IPS-18c (cell line): ENCODE measurements around the gene PRSS27.
"Not testable (repeated sequence)": the region's sequence is repeated elsewhere in the genome, so short reads cannot be mapped to it uniquely, and the experiment has no call there.

Experiments
- H3K4me3 ChIP-seq: 2 replicates; pipeline ENCODE4 v1.7.0; 2013; ENCODE audit warnings: low read depth, mild to moderate bottlenecking, low read length, moderate library complexity; ENCODE audit not compliant: insufficient read depth
- H3K9me3 ChIP-seq: one replicate; pipeline ENCODE4 v1.6.1; 2013; ENCODE audit warnings: mild to moderate bottlenecking, low read length, moderate library complexity; ENCODE audit not compliant: control insufficient read depth, insufficient read depth

Gene PRSS27

DNA sequence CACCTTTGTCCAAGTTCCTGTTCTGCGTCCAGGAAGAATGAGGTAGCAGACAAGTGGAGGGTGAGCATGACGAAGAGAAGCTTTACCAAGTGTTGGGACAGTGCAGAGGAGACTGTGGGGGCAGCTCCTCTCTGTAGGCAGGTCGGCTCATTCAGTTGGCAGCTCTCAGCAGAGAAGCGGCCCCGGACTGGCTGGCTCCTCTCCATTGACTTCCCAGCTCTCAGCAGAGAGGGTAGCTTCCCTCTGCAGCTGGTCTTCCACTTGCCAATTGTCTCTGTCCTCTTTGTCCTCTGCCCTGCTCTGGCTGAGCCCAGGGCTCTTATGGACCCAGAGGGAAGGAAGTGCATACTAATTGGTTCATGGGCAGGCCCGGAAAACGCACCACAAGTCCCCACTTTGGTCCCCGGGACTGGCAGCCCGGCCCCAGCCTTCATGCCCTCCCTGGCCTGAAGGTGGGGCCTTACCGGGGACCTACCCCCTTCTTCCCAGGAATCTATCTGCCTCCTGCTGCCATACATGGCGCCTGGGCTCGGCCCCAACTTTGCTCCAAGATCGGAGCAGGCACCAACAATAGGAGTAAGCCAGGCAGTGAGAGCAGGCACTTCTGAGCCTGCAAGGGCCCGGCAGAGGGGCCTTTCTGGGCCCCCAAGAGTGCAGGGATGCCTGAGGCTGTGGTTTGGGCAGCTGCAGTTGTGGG is 27.6 kb downstream of the PRSS27 start:
- no peak overlapping the region for H3K4me3 ChIP-seq
- H3K9me3 ChIP-seq = no peaks in the 10 kb centered on the region

DNA sequence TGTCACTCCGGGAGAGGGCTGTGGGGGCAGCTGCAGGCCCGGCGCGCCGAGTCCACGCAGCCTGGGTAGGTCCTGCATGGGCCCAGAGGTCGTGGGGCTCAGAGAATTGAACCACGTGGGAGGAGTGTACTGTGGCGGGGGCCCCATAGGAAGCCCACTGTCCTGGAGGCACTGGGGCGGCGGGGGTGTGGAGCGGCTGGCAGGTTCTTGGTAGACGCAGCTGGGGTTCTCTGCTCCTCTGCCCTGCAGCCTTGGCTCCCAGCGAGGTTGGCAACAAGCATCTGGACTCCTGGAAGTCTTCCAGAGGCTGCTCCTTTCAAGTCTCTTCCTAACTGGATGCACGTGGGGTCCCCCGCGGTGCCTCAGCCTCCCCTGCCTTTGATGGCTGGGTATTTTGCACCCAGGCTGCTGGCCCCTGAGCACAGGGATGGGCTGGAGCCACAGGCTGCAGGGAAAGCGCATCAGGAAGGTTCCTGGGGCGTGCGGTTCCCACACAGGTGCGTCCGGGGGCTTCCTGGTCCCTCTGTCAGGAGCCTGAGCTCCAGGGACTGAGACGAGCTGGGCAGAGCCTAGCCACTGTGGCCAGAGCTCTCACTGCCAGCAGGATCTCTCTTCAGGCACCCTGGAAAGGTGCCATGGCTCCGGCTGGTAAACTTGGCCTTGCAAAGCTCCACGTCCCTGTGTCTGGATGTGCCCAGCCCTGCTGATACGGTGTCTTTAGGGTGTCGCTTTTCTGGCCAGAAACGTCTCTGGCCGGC is 28.4 kb downstream of the PRSS27 start:
- H3K4me3 ChIP-seq = no peak overlapping the region
- H3K9me3 ChIP-seq = no peaks in the 10 kb centered on the region

DNA sequence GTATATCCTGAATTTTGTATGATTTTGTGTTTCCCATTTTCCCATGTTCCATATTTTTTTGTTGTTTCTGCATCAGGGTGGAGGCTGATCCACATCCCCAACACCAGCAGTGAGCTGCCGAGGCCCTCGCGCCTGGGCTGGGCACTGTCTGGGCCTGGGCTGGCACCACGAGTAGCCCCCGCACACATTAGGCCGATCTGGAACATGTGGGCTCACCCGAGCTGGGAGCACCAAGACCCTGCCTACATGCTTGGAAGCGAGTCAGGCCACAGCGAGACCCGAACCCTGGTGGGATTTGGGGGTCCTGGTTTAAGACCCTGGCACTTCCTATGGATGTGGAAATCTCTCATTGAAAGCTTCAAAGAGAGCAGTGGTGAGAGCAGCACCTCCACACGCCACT is 29.2 kb downstream of the PRSS27 start:
- Histone ChIP-seq H3K9me3 (no peaks in the 10 kb centered on the region), H3K4me3 (no peak overlapping the region)

GRCh38 chr16:2689968-2690801 is 29.8 kb downstream of the PRSS27 start:
- Histone ChIP-seq H3K4me3 (no peak overlapping the region), H3K9me3 (no peaks in the 10 kb centered on the region)

DNA sequence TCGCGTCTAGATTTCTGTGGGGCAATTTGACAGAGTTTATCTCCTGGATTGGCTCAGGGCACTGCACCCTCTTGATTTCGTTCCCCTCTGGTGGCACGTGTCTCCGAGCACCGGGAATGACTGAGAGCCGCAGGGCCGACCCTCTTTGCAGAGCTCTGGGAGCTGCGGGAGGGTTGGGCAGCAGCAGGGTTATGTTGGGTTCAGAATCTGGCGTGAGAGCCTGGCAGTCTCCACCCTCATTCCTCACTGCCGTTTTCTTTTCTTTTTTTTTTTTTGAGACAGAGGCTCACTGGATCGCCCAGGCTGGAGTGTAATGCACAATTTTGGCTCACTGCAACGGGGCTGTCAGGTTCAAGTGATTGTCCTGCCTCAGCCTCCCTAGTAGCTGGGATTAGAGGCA is 30.6 kb downstream of the PRSS27 start:
- not testable (repeated sequence) for H3K9me3 ChIP-seq, H3K4me3 ChIP-seq

DNA sequence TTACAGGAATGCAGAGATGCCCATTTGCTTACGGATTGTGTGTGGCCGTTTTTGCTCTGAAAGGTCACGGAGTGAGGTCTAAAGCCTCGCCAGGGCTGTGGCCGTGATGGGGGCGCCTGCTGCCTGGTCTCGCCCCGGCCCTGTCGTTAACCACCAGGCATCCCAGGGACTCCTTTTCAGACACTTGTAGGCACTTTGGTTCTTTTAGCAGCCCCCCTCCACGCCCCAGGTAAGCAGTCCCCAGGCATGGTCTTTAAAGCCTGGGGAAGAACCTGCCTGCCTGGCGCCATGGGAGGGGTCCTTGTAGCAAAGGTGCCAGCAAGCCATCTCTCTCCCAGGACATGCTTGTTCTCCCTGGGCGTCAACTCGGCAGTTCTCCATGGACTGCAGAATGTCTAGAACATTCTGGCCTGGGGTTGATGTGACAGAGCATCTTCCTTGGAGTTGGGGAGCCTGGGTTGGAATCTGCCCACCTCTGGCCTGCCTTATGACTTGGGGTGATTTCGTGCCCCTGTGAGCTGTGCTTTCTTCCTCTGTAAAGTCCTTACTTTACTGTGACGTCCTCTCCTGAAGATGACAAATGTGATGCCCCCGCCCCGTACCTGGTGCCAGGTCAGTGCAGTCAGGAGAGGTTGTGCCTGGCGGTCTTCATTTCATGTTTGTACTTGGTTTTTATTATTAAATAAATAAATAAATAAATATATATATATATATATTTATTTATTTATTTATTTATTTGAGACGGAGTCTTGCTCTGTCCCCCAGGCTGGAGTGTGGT is 32.3 kb downstream of the PRSS27 start:
- Histone ChIP-seq H3K4me3 (no peak overlapping the region), H3K9me3 (peaks cover under 1% of the 10 kb centered on the region)

DNA sequence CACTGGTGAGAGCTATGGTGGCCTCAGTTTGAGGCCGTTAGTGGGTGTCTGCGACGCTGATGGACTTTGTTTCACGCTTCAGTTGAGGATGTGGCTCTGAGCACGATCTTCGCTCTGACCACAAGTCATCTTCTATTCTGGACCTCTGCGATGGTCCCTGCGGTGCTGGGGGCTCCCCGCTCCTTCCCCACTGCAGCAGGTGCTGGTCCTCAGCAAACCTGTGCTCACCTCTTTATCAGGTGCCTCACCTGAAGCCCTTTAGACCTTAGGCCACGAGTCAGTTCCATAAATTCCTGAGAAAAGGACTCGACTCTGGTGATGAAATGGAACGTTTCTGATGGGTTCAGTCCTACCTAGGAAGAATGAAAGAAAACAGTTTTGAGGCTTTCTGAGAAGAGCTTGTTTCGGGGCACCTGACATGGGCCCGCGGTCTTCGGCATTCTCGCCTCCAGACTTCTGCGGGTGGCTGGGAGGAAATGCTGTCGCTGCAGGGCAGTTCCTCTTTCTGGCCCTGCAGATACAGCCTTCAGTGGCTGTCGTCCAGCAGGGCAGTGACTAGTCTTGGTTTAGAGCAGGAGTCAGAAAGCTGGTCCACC is 33.0 kb downstream of the PRSS27 start:
- peaks cover 2% of the 10 kb centered on the region for H3K9me3 ChIP-seq
- no peak overlapping the region for H3K4me3 ChIP-seq

GRCh38 chr16:2686075-2686474 is 33.9 kb downstream of the PRSS27 start:
- H3K4me3 ChIP-seq, H3K9me3 ChIP-seq: not testable (repeated sequence)

DNA sequence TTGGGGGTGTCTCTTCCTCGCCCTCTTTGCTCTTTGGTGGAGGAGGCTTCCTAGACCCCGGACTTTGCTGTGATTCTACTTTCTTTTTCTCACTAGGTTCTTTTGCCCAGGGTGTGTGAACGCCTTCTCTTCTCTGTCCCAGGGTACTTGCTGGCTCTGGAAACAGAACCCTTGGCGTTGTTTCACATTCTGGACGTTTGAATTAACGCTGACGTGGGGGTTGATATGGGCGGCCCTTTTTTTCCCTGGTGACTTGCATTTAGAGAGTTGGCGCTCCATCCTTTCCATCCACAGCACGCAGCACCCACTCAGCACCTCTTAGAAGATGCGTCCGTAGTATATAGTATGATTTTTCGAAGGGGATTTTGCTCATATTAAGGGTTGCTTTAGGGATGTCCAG is 37.0 kb downstream of the PRSS27 start:
- peak overlapping the region; percentile 96 for H3K4me3 ChIP-seq
- not testable (repeated sequence) for H3K9me3 ChIP-seq

DNA sequence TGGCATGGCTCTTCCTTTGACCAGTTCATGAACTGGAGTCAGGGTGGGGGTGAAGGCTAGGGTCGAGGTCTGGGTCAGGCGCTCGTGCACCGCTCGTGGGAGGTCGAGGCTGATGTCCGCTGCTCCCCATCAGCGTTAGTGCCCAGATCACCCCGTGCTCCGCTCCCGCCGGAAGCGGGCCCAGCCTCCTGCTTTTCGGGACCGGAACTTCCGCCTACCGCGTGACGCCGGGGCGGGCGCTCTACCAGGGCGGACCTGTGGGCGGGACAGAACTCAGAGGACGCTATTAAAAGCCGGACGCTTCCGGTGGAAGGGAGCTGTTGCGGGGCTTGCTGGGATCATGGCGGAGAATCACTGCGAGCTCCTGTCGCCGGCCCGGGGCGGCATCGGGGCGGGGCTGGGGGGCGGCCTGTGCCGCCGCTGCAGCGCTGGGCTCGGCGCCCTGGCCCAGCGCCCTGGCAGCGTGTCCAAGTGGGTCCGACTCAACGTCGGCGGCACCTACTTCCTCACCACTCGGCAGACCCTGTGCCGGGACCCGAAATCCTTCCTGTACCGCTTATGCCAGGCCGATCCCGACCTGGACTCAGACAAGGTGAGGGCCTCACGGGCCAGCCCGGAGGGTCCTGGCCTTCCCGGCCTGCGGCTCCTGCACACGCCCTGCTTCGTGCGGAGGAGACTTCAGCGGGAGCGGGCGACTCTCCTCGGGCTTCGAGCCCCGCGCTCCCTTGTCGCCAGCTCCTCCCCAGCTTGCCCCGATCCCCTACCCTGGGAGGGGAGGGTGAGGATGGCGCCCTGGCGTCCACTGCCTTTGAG is 37.6 kb downstream of the PRSS27 start, which contains the start of gene KCTD5:
Gene KCTD5, plus strand, starts transcription at position 315 of the 813 bp plus-strand sequence. Its CDS starts 26 bp downstream, at position 341.
- peak within 1 kb of the TSS; percentile 96 for H3K4me3 ChIP-seq

GRCh38 chr16:2680360-2680759 is 39.7 kb downstream of the PRSS27 start:
- not testable (repeated sequence) for H3K9me3 ChIP-seq, H3K4me3 ChIP-seq

More for the DNA sequence above, 37.6 kb downstream of the PRSS27 start, which contains the start of gene KCTD5:
- H3K9me3 ChIP-seq = peaks cover 2% of the 10 kb centered on the region

DNA sequence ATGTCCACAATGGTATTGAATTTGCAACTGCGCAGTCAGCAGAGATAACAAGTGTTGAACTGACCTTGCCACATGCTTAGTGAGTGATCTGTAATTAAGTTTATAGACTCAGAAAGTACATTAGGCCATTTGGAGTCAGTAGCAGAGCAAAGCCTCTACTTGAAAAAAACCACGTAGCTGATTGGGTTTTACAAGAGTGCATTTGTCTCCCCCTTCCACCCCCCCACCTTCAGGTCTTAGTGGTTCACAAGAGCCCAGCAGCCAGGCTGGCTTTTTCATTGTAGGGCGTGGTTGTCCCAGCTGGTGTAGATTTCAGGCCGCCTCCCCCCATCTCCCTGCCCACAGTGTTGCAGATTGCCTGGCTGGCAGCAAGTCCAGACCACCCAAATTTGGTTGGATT is 40.1 kb downstream of the PRSS27 start:
- H3K9me3 ChIP-seq, H3K4me3 ChIP-seq: not testable (repeated sequence)

DNA sequence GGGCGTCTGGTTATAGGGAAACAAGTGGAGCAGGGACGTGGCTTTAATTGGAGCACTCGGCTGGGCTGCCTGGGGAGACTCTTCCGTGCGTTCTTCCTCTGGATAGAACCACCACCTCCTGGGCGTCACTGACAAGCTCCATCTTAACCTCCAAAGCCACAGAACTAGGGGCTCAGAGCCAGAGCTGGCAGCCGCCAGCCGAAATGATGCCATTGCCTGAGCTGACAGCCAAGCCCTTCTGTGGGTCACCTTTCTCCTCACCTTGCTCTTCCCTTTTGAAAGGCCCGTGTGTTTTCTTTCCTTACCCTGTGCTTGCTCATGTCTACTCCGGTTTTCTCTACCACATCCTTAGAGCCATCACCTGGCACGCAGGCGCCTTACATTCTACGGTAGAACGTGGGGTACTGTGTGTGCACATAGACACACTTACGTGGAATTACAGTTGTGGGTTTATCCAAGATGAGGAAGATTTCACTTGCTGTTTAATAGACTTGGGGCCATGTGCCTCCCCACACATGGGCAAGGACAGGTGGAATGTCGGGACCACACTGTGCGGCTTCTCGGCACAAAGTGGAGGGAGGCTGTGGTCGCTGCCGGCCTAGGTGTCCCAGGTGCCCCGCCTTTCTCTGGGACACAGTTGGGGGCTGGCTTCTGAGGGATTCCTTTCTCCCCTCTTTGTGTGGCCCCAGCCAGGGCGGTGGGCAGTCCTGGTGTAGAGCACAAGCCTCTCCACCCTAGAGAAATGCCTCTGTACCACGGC is 41.6 kb downstream of the PRSS27 start:
- not testable (repeated sequence) for H3K4me3 ChIP-seq, H3K9me3 ChIP-seq

GRCh38 chr16:2676937-2677336 is 43.1 kb downstream of the PRSS27 start:
- H3K4me3 ChIP-seq, H3K9me3 ChIP-seq: not testable (repeated sequence)

- H3K4me3 ChIP-seq = no peak overlapping the region
- no peaks in the 10 kb centered on the region for H3K9me3 ChIP-seq
Observed at GRCh38 chr16:2675714-2676113, 44.3 kb downstream of the PRSS27 start.
